Aorta (tissue), 5 donors: ENCODE results near the gene RPS16. TPM values are rescaled to one million over a fixed set of nuclear protein-coding genes. Genes with fewer than 3 reads are reported as not detected.
A peak's percentile ranks its signal among the peaks of the same experiment; 100 is the strongest.

Experiments used
- ATAC-seq: fragments of 200-7000 bp; cut with Tn5 transposase; one replicate; pipeline ENCODE4 v1.9.1; 2022; ENCODE audit warnings: moderate library complexity; ENCODE audit not compliant: low FRiP score
- DNase-seq, 2 donors: peaks; one replicate each; pipeline ENCODE4 v3.0.0-alpha.2; 2020
- H3K27ac ChIP-seq, 2 donors: one replicate each; pipeline ENCODE4 v1.5.1; 2013; ENCODE audit warnings: low read length in 2 of 2, mild to moderate bottlenecking in 2 of 2, moderate library complexity in 2 of 2, control low read depth in 1 of 2, inconsistent platforms in 1 of 2, low read depth in 1 of 2
- H3K27me3 ChIP-seq, 2 donors: one replicate each; pipeline ENCODE4 v1.6.1; 2013; ENCODE audit warnings: control low read depth in 1 of 2, low read length in 1 of 2, mild to moderate bottlenecking in 1 of 2, moderate library complexity in 1 of 2; ENCODE audit not compliant: insufficient read depth in 2 of 2, control insufficient read depth in 1 of 2
- H3K36me3 ChIP-seq, 2 donors: one replicate each; pipeline ENCODE4 v1.6.1; 2013; ENCODE audit warnings: control low read depth in 1 of 2, low read length in 1 of 2, mild to moderate bottlenecking in 1 of 2; ENCODE audit not compliant: insufficient read depth in 2 of 2, control insufficient read depth in 1 of 2
- H3K4me1 ChIP-seq, 2 donors: one replicate each; pipeline ENCODE4 v1.6.1; 2013; ENCODE audit warnings: low read length in 2 of 2, control low read depth in 1 of 2, mild to moderate bottlenecking in 1 of 2, moderate library complexity in 1 of 2; ENCODE audit not compliant: insufficient read depth in 2 of 2, control insufficient read depth in 1 of 2
- H3K4me3 ChIP-seq, 2 donors: one replicate each; pipeline ENCODE4 v1.5.1; 2013; ENCODE audit warnings: low read length in 2 of 2, control low read depth in 1 of 2, mild to moderate bottlenecking in 1 of 2
- H3K9me3 ChIP-seq: one replicate; pipeline ENCODE4 v1.6.1; 2013; ENCODE audit warnings: mild to moderate bottlenecking, low read length; ENCODE audit not compliant: control insufficient read depth
- WGBS, 2 donors: extraction: QIAGEN DNeasy Blood & Tissue Kit; methylation state at CpG; one replicate each; pipeline ENCODE4 v1.1.7; 2013; 5-methylcytosine and 5-hydroxymethylcytosine counted together
- intact Hi-C, 2 donors: fragments of 100-400 bp; cut with DNase I; formaldehyde crosslinking; loops; one replicate each; pipeline versions ENCODE4 v1.14.2 to v1.15.0; 2022
- polyA plus RNA-seq, 2 donors: library from polyadenylated mRNA; stranded (reverse); fragments of 200-250 nt; gene quantifications; one replicate each; pipeline ENCODE4 v1.2.3, GENCODE V29; 2013
- total RNA-seq, 2 donors: library from RNA; stranded (reverse); fragmentation: NEBNext Ultra II Directional; extraction: Animal tissue kit (Norgen Biotek cat#: 25700); gene quantifications; one replicate each; pipeline ENCODE4 v1.2.1, GENCODE V29; 2021
- donor health status: healthy with polysubstance abuse.
- donor health status: Bipolar disorder and iron deficiency.
- donor health status: DM: no; HTN: no; CAD: no.
- donor health status: DM: no; HTN: no; CAD: no.
- donor health status: DM: yes; HTN: yes; CAD: no.

The RPS16 gene
- total and polyA plus RNA-seq, 4 donors = 1,268 to 4,459 (median 2,272) TPM

DNA sequence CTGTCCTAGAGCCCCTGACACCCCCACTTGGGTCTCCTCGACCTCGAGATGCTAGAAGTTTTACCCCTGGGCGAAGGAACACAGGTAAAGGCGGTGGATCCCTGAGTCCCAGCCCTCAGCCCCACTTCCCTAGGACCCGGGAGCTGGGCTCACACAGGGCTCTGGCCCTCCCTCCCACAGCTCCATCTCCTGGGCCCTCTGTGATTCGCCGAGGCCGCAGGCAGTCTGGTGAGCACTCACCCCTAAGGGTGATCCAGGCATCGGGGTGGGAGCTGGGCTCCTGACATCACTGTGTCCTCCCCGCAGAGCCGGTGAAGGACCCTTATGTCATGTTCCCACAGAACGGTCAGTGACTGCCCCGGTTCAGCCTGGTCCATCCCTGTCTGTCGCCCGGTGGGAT is 15.0 kb downstream of the RPS16 start:
- ATAC-seq = no peak
- DNase-seq = no peak
- intact Hi-C loops = no loop called here
- Histone ChIP-seq H3K27me3 (no peaks in the 10 kb centered on the region), H3K4me1 (no peaks in the 10 kb centered on the region), H3K36me3 (peaks cover 2 to 7% of the 10 kb centered on the region in 2 donors), H3K27ac (no peak overlapping the region), H3K9me3 (no peaks in the 10 kb centered on the region), H3K4me3 (no peak overlapping the region)
- WGBS, 2 donors = 89% methylated on average over 15 of the region's 15 CpGs

DNA sequence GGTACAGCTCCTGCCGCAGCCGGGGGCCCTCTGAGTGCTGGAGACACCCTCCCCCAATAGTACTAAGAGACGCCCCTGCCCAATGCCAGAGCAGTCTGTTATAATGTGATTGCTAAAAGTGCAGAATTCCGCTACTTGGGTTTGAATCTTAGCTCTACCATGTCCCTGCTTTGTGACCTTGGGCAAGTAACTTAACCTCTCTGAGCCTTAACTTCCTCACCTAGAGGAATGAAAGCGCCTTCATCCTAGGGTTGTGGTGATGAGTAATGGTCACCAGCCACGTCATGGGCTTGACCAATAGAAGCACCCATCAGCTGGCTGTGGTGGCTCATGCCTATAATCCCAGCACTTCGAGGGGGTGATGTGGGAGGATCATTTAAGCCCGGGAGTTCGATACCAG is 16.7 kb downstream of the RPS16 start:
- 86% methylated on average over 9 of the region's 9 CpGs for WGBS, 2 donors
- intact Hi-C loops = no loop called here
- ATAC-seq (no peak), DNase-seq (no peak)
- Histone ChIP-seq H3K27ac (no peak overlapping the region), H3K27me3 (no peaks in the 10 kb centered on the region), H3K9me3 (no peaks in the 10 kb centered on the region), H3K4me3 (no peak overlapping the region), H3K4me1 (no peaks in the 10 kb centered on the region), H3K36me3 (peaks cover 2 to 7% of the 10 kb centered on the region in 2 donors)

DNA sequence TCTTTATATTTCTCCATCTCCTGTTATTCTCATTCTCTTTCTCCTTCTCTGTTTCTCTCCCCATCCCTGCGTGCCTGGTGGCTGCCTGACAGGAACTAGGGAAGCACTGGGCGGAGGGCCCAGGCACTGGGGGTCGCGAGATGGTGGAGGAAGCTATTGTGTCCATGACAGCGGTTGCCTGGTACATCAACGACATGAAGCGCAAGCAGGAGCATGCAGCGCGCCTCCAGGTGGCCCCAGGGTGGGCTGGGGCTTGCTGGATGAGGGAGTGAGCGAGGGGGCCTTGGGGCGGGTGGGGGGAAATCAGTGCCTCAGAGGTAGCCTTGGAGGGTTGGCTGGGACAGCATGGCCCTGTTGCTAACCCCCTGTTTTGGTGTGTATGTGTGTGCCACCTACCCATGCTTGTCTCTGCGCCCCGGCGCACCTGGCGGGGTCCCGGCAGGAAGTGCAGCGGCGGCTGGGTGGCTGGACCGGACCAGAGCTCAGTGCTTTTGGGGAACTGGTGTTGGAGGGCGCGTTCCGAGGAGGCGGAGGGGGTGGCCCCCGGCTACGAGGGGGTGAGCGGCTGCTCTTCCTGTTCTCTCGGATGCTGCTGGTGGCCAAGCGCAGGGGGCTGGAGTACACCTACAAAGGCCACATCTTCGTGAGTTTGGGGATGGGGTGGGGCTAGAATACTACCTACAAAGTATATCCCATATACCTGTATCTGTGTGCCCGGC is 18.1 kb downstream of the RPS16 start:
- H3K4me1 ChIP-seq = no peaks in the 10 kb centered on the region
- H3K4me3 ChIP-seq = no peak overlapping the region
- WGBS, 2 donors = 86% methylated on average over 30 of the region's 30 CpGs
- H3K27ac ChIP-seq = no peak overlapping the region
- intact Hi-C loops = no loop called here
- H3K27me3 ChIP-seq = no peaks in the 10 kb centered on the region
- peaks cover 2 to 6% of the 10 kb centered on the region in 2 donors for H3K36me3 ChIP-seq
- ATAC-seq (no peak), DNase-seq (no peak)
- no peaks in the 10 kb centered on the region for H3K9me3 ChIP-seq

DNA sequence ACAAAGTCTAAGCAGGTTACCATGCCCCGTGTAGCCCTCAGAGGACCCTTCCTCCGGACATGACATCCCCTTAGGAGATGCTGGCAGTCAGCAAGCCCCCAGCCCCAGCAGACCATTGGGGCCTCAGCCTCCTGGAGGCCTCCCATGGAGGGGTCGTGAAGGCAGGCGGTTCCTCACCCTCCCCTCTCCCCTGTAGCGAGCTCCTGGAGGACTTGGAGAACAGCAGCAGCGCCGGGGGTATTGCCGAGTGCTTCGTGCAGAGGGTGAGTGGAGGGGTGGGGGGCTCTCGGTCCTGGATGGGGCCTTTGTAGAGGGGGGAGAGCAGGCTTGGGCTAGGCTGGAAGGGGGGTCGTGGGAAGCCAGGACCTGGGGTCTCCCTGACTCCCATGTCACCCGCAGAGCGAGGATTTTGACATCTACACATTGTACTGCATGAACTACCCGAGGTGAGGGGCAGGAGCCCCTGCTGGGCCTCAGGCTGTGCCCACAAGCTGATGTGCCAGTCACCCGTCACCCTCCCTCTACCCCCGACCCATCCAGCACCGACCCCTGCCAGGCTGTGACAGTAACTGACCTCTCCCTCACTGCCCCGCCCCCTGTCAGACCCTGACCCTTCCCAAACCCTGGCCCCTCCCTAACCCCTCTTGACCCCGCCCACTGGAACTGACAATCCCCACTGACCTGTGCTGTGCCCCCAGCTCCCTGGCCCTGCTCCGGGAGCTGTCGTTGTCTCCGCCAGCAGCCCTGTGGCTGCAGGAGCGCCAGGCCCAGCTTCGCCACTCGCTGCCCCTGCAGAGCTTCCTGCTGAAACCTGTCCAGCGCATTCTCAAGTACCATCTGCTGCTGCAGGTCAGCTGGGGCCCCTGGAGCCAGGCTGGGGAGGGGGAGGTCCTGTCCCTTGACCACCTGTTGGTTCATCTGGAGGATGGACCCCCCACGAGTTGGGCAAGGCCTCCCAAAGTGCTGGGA is 19.3 kb downstream of the RPS16 start:
- WGBS, 2 donors = 64 to 73% methylated on average over 25 to 27 of the region's 27 CpGs
- Histone ChIP-seq H3K9me3 (no peaks in the 10 kb centered on the region), H3K27ac (peak overlapping the region in 1 of 2 donors; percentile 20), H3K36me3 (peaks cover 2 to 3% of the 10 kb centered on the region in 2 donors), H3K4me3 (no peak overlapping the region), H3K4me1 (no peaks in the 10 kb centered on the region), H3K27me3 (no peaks in the 10 kb centered on the region)
- ATAC-seq = no peak
- intact Hi-C loops = no loop called here
- DNase-seq = no peak

DNA sequence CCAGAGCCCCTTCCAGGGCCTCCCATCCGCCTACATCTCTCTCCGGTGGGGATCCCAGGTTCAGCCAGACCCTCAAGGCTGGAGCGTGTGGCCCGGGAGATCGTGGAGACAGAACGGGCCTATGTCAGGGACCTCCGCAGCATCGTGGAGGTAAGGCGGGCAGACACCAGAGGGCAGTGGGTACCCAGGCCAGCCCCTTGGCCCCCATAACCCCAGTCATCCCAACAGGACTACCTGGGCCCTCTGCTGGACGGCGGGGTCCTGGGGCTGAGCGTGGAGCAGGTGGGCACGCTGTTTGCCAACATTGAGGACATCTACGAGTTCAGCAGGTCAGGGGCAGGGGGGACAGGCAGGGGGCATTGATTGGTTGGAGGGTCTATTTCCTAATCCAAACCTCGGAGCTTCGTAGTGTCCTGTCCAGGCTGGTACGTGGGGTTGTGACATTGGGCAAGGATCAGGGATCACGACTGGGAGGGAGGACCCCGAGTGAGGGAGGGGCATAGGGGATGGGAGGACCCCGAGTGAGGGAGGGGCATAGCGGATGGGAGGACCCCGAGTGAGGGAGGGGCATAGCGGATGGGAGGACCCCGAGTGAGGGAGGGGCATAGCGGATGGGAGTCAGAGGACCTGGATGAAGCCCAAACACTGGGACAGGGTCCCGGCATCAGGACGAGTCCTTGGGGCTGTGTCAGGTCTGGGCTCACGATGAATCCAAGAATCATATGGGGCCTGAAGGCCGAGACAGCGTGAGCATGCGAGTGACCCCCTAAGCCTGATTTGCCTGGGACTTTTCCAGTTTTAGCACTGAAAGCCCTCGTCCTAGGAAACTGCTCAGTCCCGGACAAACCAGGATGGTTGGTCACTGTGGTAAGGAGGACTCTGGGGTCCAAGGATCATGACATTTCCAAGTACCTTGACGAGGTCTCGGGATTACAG is 20.4 kb downstream of the RPS16 start:
- H3K4me3 ChIP-seq = no peak overlapping the region
- H3K4me1 ChIP-seq = no peaks in the 10 kb centered on the region
- ATAC-seq = no peak
- no peaks in the 10 kb centered on the region for H3K9me3 ChIP-seq
- H3K27ac ChIP-seq = peak overlapping the region in 1 of 2 donors; percentile 20
- intact Hi-C loops = loop anchor here in 1 of 2 donors (2.0 kb wide), 1 partner anchor 13 kb away; no protein-coding TSS in a partner anchor
- DNase-seq = no peak
- 15 to 21% methylated on average over 33 to 35 of the region's 35 CpGs for WGBS, 2 donors
- no peaks in the 10 kb centered on the region for H3K27me3 ChIP-seq
- H3K36me3 ChIP-seq = peaks cover under 1 to 3% of the 10 kb centered on the region in 2 donors

DNA sequence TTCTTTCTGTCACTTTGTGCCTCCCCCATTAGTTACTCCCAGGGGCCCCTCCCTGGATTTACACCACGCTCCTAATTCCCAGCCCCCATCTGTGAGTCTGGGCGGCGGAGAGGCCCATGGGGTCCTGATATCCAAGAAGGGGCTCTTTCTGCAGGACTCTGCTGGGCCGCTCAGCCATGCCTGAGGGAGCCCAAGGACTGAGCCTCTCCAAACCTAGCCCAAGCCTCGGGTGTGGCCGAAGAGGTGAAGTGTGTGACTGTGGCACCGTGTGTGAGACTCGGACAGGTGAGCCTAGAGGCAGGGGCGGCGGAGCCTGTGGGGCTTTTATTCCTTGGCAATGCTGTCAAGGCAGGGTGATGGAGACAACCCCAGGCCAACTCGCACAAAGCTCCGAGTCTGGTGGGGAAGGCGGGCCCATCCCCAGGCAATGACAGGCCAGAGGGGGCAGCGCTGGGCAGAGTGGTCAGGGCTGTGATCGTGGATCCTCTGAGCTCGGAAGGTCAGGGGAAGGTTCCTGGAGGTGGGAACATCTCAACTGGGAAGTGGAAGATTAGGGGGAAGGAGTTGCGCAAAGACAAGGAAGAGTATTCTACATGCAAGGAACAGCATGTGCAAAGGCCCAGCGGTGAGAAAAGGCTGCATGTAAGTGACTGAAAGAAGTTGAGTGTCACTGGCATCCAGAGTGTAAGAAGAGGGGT is 21.7 kb downstream of the RPS16 start:
- DNase-seq (peak; percentile 63 to 84), ATAC-seq (no peak)
- no peaks in the 10 kb centered on the region for H3K9me3 ChIP-seq
- H3K36me3 ChIP-seq = peaks cover 0 to 2% of the 10 kb centered on the region in 2 donors
- peak overlapping the region in 1 of 2 donors; percentile 77 for H3K27ac ChIP-seq
- peak overlapping the region; percentile 75 to 89 for H3K4me3 ChIP-seq
- H3K4me1 ChIP-seq = no peaks in the 10 kb centered on the region
- no peaks in the 10 kb centered on the region for H3K27me3 ChIP-seq
- intact Hi-C loops = loop anchor here (2.0 kb wide), 2 partner anchors 15 to 31 kb away; partner anchors contain the start of gene SUPT5H (in 1 of the 2)
- 9 to 13% methylated on average over 18 of the region's 18 CpGs for WGBS, 2 donors

DNA sequence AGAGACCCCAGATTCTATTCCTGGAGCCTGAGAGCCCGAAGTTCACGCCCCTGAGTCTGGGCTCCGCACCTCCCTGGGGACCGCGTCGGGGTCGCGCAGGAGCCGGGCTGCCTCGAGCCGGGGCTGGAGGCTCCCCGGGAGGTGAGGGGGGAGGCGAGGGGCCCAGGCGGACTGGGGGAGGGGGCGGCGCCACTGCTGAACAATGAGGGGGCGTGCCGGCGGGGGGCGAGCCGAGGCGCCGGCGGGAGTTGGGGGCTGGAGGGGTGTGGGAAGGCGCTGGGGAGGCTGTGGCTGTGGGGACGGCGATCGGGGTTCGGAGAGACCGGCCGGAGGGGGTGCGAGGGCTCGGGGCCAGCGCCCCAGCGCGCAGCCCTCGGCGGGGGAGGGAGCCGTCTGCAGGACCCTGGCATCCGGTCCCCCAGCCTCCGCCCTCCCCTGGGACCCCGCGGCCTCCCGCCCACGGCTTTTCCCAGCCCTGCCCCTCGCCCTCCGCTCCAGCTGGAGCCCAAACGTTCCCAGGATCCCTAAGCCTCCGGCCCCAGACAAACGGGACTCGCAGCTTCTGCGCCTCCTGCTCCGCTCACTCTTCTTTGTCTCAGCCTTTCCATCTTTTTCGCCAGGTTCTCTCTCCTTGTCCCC is 22.4 kb downstream of the RPS16 start:
- WGBS, 2 donors = 1 to 2% methylated on average over 30 to 54 of the region's 54 CpGs
- H3K4me1 ChIP-seq = no peaks in the 10 kb centered on the region
- H3K27me3 ChIP-seq = no peaks in the 10 kb centered on the region
- DNase-seq = peak; percentile 88 to 93
- H3K36me3 ChIP-seq = peaks cover 0 to 2% of the 10 kb centered on the region in 2 donors
- peak; percentile 2 for ATAC-seq
- H3K9me3 ChIP-seq = no peaks in the 10 kb centered on the region
- H3K27ac ChIP-seq = peak overlapping the region; percentile 6 to 80
- intact Hi-C loops = loop anchor here in 1 of 2 donors (2.0 kb wide), 1 partner anchor 31 kb away; the partner anchor contains the start of gene SUPT5H
- H3K4me3 ChIP-seq = peak overlapping the region; percentile 75 to 89
